Adrenal gland (tissue), 12 donors: ENCODE results near the gene KCTD1. TPM values are rescaled to one million over a fixed set of nuclear protein-coding genes. Genes with fewer than 3 reads are reported as not detected.

Source experiments
- DNase-seq, 7 donors: peaks; one replicate each; pipeline ENCODE4 v3.0.0-alpha.2; 2019 to 2020
- H3K27ac ChIP-seq, 5 donors: fragments of 200-600 bp; sonication (generic) in 4 of 5; 1 replicate in 3 of 5; 2 replicates in 2 of 5; pipeline versions ENCODE4 v1.5.1 to v1.8.0; 2016 to 2020; ENCODE audit warnings: mild to moderate bottlenecking in 1 of 5
- H3K27me3 ChIP-seq: fragments of 200-600 bp; 2 replicates; pipeline ENCODE4 v1.8.0; 2021
- H3K36me3 ChIP-seq, 2 donors: fragments of 200-600 bp; replicated peaks in 1 of 2; 1 replicate in 1 of 2; 2 replicates in 1 of 2; pipeline versions ENCODE4 v1.5.1 to v1.8.0; 2018 to 2022
- H3K4me1 ChIP-seq, 2 donors: fragments of 200-600 bp; replicated peaks in 1 of 2; 1 replicate in 1 of 2; 2 replicates in 1 of 2; pipeline versions ENCODE4 v1.5.1 to v1.8.0; 2018 to 2021
- H3K4me3 ChIP-seq, 4 donors: fragments of 200-600 bp; sonication (generic) in 3 of 4; one replicate each; pipeline ENCODE4 v1.5.1; 2016 to 2018
- H3K9me3 ChIP-seq, 3 donors: fragments of 200-600 bp; sonication (generic) in 1 of 3; replicated peaks in 1 of 3; 1 replicate in 2 of 3; 2 replicates in 1 of 3; pipeline versions ENCODE4 v1.5.1 to v1.8.0; 2016 to 2021
- POLR2A ChIP-seq, 2 donors: fragments of 450-650 bp; IDR thresholded peaks; one replicate each; pipeline ENCODE4 v1.6.1; 2017; ENCODE audit warnings: antibody characterized with exemption in 2 of 2, mild to moderate bottlenecking in 2 of 2, moderate library complexity in 1 of 2
- WGBS, 4 donors: extraction: QIAGEN DNeasy Blood & Tissue Kit in 2 of 4; methylation state at CpG; one replicate each; pipeline versions ENCODE4 v1.1.5 to v1.1.7; 2013 to 2017; 5-methylcytosine and 5-hydroxymethylcytosine counted together
- intact Hi-C, 2 donors: fragments of 100-400 bp; cut with DNase I; formaldehyde crosslinking; loops; one replicate each; pipeline versions ENCODE4 v1.14.1 to v1.15.0; 2022 to 2023
- polyA plus RNA-seq, 3 donors: library from polyadenylated mRNA; stranded (reverse); fragments of 200-250 nt in 2 of 3; fragments of 350-450 nt in 1 of 3; fragmentation: Illumina TruSeq in 1 of 3; extraction: RNeasy Lipid Tissue Mini Kit (QIAGEN cat#74804) in 1 of 3; gene quantifications; one replicate each; pipeline ENCODE4 v1.2.3, GENCODE V29; 2013 to 2014
- total RNA-seq, 9 donors: library from RNA; depleted of rRNA in 4 of 9; stranded (reverse); fragments of >200 nt in 4 of 9; fragments of 120-200 nt in 1 of 9; fragmentation: NEBNext Ultra II Directional in 1 of 9; extraction: Animal tissue kit (Norgen Biotek cat#: 25700) in 1 of 9; gene quantifications; one replicate each; pipeline versions ENCODE4 v1.1.0 to v1.2.4, GENCODE V29; 2013 to 2023
- TF ChIP-seq, protein P1 (sequence below), 6 experiments: fragments of 450-650 bp in 4 of 6; fragments of 200-600 bp in 2 of 6; sonication (generic) in 1 of 6; IDR thresholded peaks; 1 replicate in 5 of 6; 2 replicates in 1 of 6; pipeline versions ENCODE4 v1.5.1 to v1.8.0; 2016 to 2021; ENCODE audit warnings: antibody characterized with exemption in 6 of 6, mild to moderate bottlenecking in 2 of 6, moderate library complexity in 1 of 6
- donor health status: healthy with polysubstance abuse.
- donor health status: Bipolar disorder and iron deficiency.
- donor health status: DM: yes; HTN: yes; CAD: no.
- donor health status: DM: no; HTN: no; CAD: no.
- donor health status: DM: no; HTN: no; CAD: no.
- donor health status: DM: yes; HTN: yes; CAD: no.

The KCTD1 gene
- total and polyA plus RNA-seq, 12 donors, result 9.8 to 44.8 (median 30.8) TPM

DNA sequence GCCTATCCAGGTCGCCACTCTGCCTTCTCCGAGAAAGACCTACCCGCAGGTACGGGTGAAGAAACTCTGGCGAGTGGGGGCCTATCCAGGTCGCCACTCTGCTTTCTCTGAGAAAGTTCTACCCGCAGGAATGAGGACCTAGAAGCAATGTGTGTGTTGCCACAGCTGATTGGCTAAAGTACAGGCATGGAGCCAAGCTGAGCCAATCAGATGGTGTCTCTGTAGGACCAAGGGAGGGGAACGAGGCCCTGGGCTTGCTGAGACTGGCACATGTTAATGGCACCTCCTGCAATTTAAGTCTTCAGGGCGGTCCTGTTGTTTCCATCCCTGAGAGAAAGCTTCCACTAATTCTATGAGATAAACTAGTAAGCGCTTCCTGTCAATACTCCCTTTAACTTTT is 82.3 kb downstream of the KCTD1 start:
- WGBS, 4 donors, result 84 to 99% (median 92%) methylated on average over 3 to 10 of the region's 10 CpGs
- H3K9me3 ChIP-seq, result no peaks in the 10 kb centered on the region
- no peak overlapping the region for H3K27ac ChIP-seq
- no peaks in the 10 kb centered on the region for H3K4me1 ChIP-seq
- intact Hi-C loops, result no loop called here
- H3K4me3 ChIP-seq, result no peak overlapping the region
- TF ChIP-seq POLR2A (IDR thresholded peaks at IDR 0.05), result no peak
- TF ChIP-seq, protein P1, sequence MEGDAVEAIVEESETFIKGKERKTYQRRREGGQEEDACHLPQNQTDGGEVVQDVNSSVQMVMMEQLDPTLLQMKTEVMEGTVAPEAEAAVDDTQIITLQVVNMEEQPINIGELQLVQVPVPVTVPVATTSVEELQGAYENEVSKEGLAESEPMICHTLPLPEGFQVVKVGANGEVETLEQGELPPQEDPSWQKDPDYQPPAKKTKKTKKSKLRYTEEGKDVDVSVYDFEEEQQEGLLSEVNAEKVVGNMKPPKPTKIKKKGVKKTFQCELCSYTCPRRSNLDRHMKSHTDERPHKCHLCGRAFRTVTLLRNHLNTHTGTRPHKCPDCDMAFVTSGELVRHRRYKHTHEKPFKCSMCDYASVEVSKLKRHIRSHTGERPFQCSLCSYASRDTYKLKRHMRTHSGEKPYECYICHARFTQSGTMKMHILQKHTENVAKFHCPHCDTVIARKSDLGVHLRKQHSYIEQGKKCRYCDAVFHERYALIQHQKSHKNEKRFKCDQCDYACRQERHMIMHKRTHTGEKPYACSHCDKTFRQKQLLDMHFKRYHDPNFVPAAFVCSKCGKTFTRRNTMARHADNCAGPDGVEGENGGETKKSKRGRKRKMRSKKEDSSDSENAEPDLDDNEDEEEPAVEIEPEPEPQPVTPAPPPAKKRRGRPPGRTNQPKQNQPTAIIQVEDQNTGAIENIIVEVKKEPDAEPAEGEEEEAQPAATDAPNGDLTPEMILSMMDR (IDR thresholded peaks at IDR 0.05), result no peak
- H3K36me3 ChIP-seq, result no peaks in the 10 kb centered on the region
- no peak for DNase-seq
- no peaks in the 10 kb centered on the region for H3K27me3 ChIP-seq

DNA sequence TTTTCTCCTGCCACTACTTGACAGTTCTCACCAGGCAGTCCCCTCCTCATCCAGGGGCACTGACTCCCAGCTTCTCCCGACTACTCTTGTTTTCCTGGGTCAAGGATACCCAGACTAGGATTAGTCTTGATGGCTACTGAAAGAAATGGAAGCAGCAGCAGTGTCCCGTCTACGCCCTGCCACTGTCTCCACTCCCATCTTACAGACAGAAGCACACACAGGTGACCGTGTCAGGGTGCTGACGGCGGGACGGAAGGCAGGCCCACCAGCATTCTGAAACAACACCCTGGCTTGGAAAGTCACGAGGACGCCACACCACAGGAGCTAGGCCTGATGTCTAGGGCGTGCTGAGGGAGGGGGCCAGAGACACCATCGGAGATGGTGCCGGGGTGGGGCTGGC is 82.9 kb downstream of the KCTD1 start:
- no peak for DNase-seq
- Histone ChIP-seq H3K27me3 (no peaks in the 10 kb centered on the region), H3K4me3 (no peak overlapping the region), H3K36me3 (no peaks in the 10 kb centered on the region), H3K9me3 (no peaks in the 10 kb centered on the region), H3K4me1 (no peaks in the 10 kb centered on the region), H3K27ac (no peak overlapping the region)
- WGBS, 4 donors, result 93 to 94% (median 94%) methylated on average over 10 to 12 of the region's 12 CpGs
- intact Hi-C loops, result no loop called here
- TF ChIP-seq, protein P1 (IDR thresholded peaks at IDR 0.05), result no peak
- TF ChIP-seq POLR2A (IDR thresholded peaks at IDR 0.05), result no peak

DNA sequence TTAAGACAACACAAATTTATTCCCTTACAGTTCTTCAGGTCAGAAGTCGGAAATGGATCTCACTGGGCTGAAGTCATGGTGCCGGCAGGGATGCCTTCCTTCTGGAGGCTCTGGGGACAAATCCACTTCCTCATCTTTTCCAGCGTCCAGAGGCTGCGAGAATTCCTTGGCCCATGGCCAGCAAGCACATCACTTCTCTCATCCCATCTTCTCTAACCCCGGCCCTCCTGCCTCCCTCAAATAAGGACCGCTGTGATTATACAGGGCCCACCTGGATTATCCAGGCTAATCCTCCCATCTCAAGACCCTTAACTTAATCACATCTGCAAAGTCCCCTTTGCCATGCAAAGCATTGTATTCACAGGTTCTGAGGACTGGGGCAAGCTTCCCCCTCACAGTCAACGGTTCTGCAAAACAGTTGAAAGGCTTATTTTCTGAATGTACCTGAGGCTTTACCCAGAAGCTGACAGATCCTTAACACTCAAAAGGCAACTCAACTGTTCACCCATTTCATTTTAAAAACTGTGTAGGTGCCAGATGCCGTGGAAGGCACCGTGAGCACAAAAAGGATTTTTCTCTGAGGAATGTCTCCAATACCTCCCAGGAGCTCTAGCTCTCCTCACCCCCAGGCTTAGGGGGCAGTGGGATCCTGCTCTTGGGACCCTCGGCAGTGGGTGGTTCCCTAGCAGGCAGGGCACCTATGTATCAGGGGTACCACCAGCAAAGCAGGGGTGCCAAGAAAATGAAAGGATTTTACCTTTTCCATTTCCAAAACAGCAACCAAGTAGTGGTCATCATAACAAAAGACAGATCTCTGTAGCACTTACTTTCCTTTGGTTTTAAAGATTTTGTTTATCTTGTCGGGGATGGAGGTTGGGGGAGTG is 84.0 kb downstream of the KCTD1 start:
- no peaks in the 10 kb centered on the region for H3K9me3 ChIP-seq
- no peak for DNase-seq
- H3K27ac ChIP-seq, result no peak overlapping the region
- no peaks in the 10 kb centered on the region for H3K4me1 ChIP-seq
- intact Hi-C loops, result no loop called here
- no peak overlapping the region for H3K4me3 ChIP-seq
- H3K36me3 ChIP-seq, result peaks cover 0 to 4% of the 10 kb centered on the region in 2 donors
- no peaks in the 10 kb centered on the region for H3K27me3 ChIP-seq
- WGBS, 4 donors, result 86 to 90% (median 88%) methylated on average over 11 of the region's 11 CpGs
- TF ChIP-seq, protein P1 (IDR thresholded peaks at IDR 0.05), result no peak
- TF ChIP-seq POLR2A (IDR thresholded peaks at IDR 0.05), result no peak

DNA sequence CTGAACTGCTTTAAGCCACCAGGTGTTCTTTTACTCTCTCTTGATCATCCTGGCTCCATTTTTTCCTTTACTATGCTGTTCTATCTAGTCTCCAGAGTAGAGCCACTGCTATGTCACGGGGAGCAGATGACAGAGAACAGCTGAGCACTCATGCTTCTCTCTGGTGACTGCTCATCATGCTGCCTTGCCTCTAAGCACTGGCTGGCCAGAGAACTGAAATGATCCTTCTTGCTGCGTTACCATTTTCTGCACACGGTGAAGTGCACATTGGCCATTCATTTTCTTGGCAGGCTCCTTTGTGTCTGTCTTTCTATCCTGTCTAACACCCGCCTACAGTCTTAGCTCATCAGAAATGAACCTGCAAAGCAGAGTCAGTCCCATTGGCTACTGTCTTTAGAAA is 86.0 kb downstream of the KCTD1 start:
- Histone ChIP-seq H3K27ac (no peak overlapping the region), H3K36me3 (peaks cover 0 to 8% of the 10 kb centered on the region in 2 donors), H3K27me3 (no peaks in the 10 kb centered on the region), H3K4me1 (no peaks in the 10 kb centered on the region), H3K9me3 (no peaks in the 10 kb centered on the region), H3K4me3 (no peak overlapping the region)
- 90 to 96% (median 92%) methylated on average over 4 of the region's 4 CpGs for WGBS, 4 donors
- intact Hi-C loops, result no loop called here
- TF ChIP-seq, protein P1 (IDR thresholded peaks at IDR 0.05), result no peak
- TF ChIP-seq POLR2A (IDR thresholded peaks at IDR 0.05), result no peak
- no peak for DNase-seq
